Pons (tissue), 1 donor: ENCODE results near the gene CMTM4.

Experiments
- DNase-seq: peaks from one replicate; pipeline ENCODE4 v3.0.0-alpha.2; 2016; ENCODE audit warnings: low spot score

Gene CMTM4

GRCh38 chr16:66673691-66674090, 22.9 kb downstream of the CMTM4 start:
- DNase-seq, result no peak

GRCh38 chr16:66670691-66671388, 25.7 kb downstream of the CMTM4 start:
- no peak for DNase-seq

GRCh38 chr16:66668777-66669444, 27.6 kb downstream of the CMTM4 start:
- DNase-seq, result no peak

- DNase-seq, result no peak
These were observed 28.6 kb downstream of the CMTM4 start for GRCh38 chr16:66667944-66668343.

GRCh38 chr16:66662445-66663194, 33.9 kb downstream of the CMTM4 start:
- peak; percentile 81 for DNase-seq

- peak; percentile 77 for DNase-seq
These were observed 34.7 kb downstream of the CMTM4 start for GRCh38 chr16:66661671-66662346.

- DNase-seq, result peak; percentile 34
These were observed 35.4 kb downstream of the CMTM4 start for GRCh38 chr16:66661210-66661560.

GRCh38 chr16:66660422-66661209, 35.9 kb downstream of the CMTM4 start:
- peak; percentile 85 for DNase-seq

GRCh38 chr16:66658860-66659190, 37.7 kb downstream of the CMTM4 start:
- DNase-seq, result no peak

GRCh38 chr16:66658143-66658859, 38.2 kb downstream of the CMTM4 start:
- no peak for DNase-seq

- DNase-seq, result no peak
These were observed 40.0 kb downstream of the CMTM4 start for GRCh38 chr16:66656547-66656946.

- DNase-seq, result no peak
These were observed 42.8 kb downstream of the CMTM4 start for GRCh38 chr16:66653581-66654350.

- no peak for DNase-seq
These were observed 43.7 kb downstream of the CMTM4 start for GRCh38 chr16:66652661-66653360.

- DNase-seq, result no peak
These were observed 44.6 kb downstream of the CMTM4 start for GRCh38 chr16:66651965-66652364.

- no peak for DNase-seq
These were observed 45.1 kb downstream of the CMTM4 start for GRCh38 chr16:66651474-66651765.

GRCh38 chr16:66650707-66651473, 45.7 kb downstream of the CMTM4 start:
- DNase-seq, result peak; percentile 92

- no peak for DNase-seq
These were observed 46.8 kb downstream of the CMTM4 start for GRCh38 chr16:66649636-66650205.

- DNase-seq, result no peak
These were observed 47.4 kb downstream of the CMTM4 start for GRCh38 chr16:66649167-66649566.

- DNase-seq, result no peak
These were observed 48.7 kb downstream of the CMTM4 start for GRCh38 chr16:66647866-66648265.
